ENCODE results near the gene CTSF. TPM values are rescaled to one million over a fixed set of nuclear protein-coding genes. Genes with fewer than 3 reads are reported as not detected.
"Not testable (repeated sequence)": the region's sequence is repeated elsewhere in the genome, so short reads cannot be mapped to it uniquely, and the experiment has no call there.

CTSF gene
- total RNA-seq, 1 donor from 2014 or later: 1.6 TPM

GRCh38 chr11:66592457-66593302, 24.3 kb upstream of the CTSF start, which contains the start of the genes CCDC87 and CCS:
Gene CCDC87, minus strand, starts transcription at chr11:66593063. Its CDS starts 48 bp downstream, at chr11:66593015.
Gene CCS, plus strand, starts transcription at chr11:66593185. Its CDS starts 77 bp downstream, at chr11:66593262.
- peak; percentile 88 for DNase-seq (ENCODE audit: low read depth)
- FAIRE-seq: no peak
- H3K4me3 ChIP-seq (ENCODE audit: low read depth, low read length): peak within 1 kb of the TSS; percentile 53
- H3K27me3 ChIP-seq (ENCODE audit: control insufficient read depth, insufficient read depth, low read length): no peaks in the 10 kb centered on the region
- TF ChIP-seq, protein P1, sequence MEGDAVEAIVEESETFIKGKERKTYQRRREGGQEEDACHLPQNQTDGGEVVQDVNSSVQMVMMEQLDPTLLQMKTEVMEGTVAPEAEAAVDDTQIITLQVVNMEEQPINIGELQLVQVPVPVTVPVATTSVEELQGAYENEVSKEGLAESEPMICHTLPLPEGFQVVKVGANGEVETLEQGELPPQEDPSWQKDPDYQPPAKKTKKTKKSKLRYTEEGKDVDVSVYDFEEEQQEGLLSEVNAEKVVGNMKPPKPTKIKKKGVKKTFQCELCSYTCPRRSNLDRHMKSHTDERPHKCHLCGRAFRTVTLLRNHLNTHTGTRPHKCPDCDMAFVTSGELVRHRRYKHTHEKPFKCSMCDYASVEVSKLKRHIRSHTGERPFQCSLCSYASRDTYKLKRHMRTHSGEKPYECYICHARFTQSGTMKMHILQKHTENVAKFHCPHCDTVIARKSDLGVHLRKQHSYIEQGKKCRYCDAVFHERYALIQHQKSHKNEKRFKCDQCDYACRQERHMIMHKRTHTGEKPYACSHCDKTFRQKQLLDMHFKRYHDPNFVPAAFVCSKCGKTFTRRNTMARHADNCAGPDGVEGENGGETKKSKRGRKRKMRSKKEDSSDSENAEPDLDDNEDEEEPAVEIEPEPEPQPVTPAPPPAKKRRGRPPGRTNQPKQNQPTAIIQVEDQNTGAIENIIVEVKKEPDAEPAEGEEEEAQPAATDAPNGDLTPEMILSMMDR (IDR thresholded peaks at IDR 0.05; ENCODE audit: insufficient read depth, low read length, severe bottlenecking): peak; percentile 81
- no peaks in the 10 kb centered on the region for H3K36me3 ChIP-seq (ENCODE audit: control insufficient read depth, insufficient read depth, low read length)

DNA sequence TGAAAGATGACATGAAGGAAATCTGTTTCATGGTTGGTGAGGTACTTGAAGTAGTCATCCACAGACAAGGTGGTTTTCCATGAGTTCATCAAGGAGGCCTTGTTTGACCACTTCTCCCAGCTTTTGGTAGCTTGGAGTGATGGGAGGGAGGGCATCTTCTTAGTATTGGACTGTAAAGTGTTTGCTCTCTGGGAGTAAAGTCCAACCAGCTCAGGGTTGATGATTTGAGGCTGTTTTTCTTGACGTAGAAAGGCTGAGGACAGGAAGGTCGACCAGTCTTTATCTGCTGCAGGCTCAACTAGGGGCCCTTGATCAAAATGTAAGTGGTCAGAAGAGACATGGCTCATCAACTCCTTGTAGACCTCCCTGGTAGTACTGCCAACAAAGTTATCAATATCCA, 22.8 kb upstream of the CTSF start:
- H3K36me3 ChIP-seq (ENCODE audit: control insufficient read depth, insufficient read depth, low read length): no peaks in the 10 kb centered on the region
- no peaks in the 10 kb centered on the region for H3K27me3 ChIP-seq (ENCODE audit: control insufficient read depth, insufficient read depth, low read length)
- TF ChIP-seq, protein P1 (IDR thresholded peaks at IDR 0.05; ENCODE audit: insufficient read depth, low read length, severe bottlenecking): no peak
- no peak for FAIRE-seq
- DNase-seq (ENCODE audit: low read depth): no peak
- no peak overlapping the region for H3K4me3 ChIP-seq (ENCODE audit: low read depth, low read length)

GRCh38 chr11:66589996-66590675, 21.7 kb upstream of the CTSF start:
- TF ChIP-seq, protein P1 (IDR thresholded peaks at IDR 0.05; ENCODE audit: insufficient read depth, low read length, severe bottlenecking): no peak
- no peaks in the 10 kb centered on the region for H3K27me3 ChIP-seq (ENCODE audit: control insufficient read depth, insufficient read depth, low read length)
- H3K4me3 ChIP-seq (ENCODE audit: low read depth, low read length): no peak overlapping the region
- no peak for FAIRE-seq
- DNase-seq (ENCODE audit: low read depth): no peak
- no peaks in the 10 kb centered on the region for H3K36me3 ChIP-seq (ENCODE audit: control insufficient read depth, insufficient read depth, low read length)

- not testable (repeated sequence) for H3K27me3 ChIP-seq (ENCODE audit: control insufficient read depth, insufficient read depth, low read length); FAIRE-seq; H3K36me3 ChIP-seq (ENCODE audit: control insufficient read depth, insufficient read depth, low read length)
Measured at GRCh38 chr11:66589315-66589714, 20.9 kb upstream of the CTSF start.

GRCh38 chr11:66586136-66586535, 17.7 kb upstream of the CTSF start:
- H3K4me3 ChIP-seq (ENCODE audit: low read depth, low read length): no peak overlapping the region
- FAIRE-seq: no peak
- no peak for DNase-seq (ENCODE audit: low read depth)
- TF ChIP-seq, protein P1 (IDR thresholded peaks at IDR 0.05; ENCODE audit: insufficient read depth, low read length, severe bottlenecking): no peak
- no peaks in the 10 kb centered on the region for H3K27me3 ChIP-seq (ENCODE audit: control insufficient read depth, insufficient read depth, low read length)
- H3K36me3 ChIP-seq (ENCODE audit: control insufficient read depth, insufficient read depth, low read length): no peaks in the 10 kb centered on the region

More at GRCh38 chr11:66589315-66589714, 20.9 kb upstream of the CTSF start:
- not testable (repeated sequence) for DNase-seq (ENCODE audit: low read depth); H3K4me3 ChIP-seq (ENCODE audit: low read depth, low read length)

- not testable (repeated sequence) for DNase-seq (ENCODE audit: low read depth); H3K27me3 ChIP-seq (ENCODE audit: control insufficient read depth, insufficient read depth, low read length); FAIRE-seq; H3K36me3 ChIP-seq (ENCODE audit: control insufficient read depth, insufficient read depth, low read length); H3K4me3 ChIP-seq (ENCODE audit: low read depth, low read length)
Measured at GRCh38 chr11:66585447-66585846, 17.0 kb upstream of the CTSF start.

GRCh38 chr11:66582565-66583147, 14.2 kb upstream of the CTSF start:
- FAIRE-seq; H3K4me3 ChIP-seq (ENCODE audit: low read depth, low read length); H3K27me3 ChIP-seq (ENCODE audit: control insufficient read depth, insufficient read depth, low read length); H3K36me3 ChIP-seq (ENCODE audit: control insufficient read depth, insufficient read depth, low read length); DNase-seq (ENCODE audit: low read depth): not testable (repeated sequence)
